HepG2 (cell line): Measurements from ENCODE around the gene TELO2. TPM values are rescaled to one million over a fixed set of nuclear protein-coding genes. Genes with fewer than 3 reads are reported as not detected.

ENCODE experiments used
- ATAC-seq: fragments of 200-7000 bp; cut with Tn5 transposase; 3 replicates; pipeline ENCODE4 v1.9.1; 2020; ENCODE audit warnings: mild to moderate bottlenecking, moderate library complexity
- BruUV-seq: library from RNA; stranded (reverse); fragments of 400-500 nt; replicated peaks from 2 replicates; lab custom pipeline; 2021; lab: Mats Ljungman, UMichigan
- CTCF ChIA-PET: fragments of 300-600 bp; formaldehyde crosslinking; extraction: SDS; loops from one replicate; lab custom pipeline; 2021; ENCODE audit warnings: low total read pairs, inconsistent platforms, low intra/inter-chr PET ratio; lab: Yijun Ruan, JAX
- POLR2A ChIA-PET: fragments of 350-600 bp; sonication (Branson Sonifier 250); formaldehyde crosslinking; loops from one replicate; lab custom pipeline; 2020; ENCODE audit warnings: antibody characterized with exemption, inconsistent platforms; lab: Yijun Ruan, JAX
- DNase-seq: peaks from one replicate; pipeline ENCODE4 v3.0.0-alpha.2; 2015; ENCODE audit warnings: low spot score
- FAIRE-seq: peaks from 3 replicates; lab custom pipeline; 2011; peaks lifted over from hg19 to GRCh38; lab: Jason Lieb, UNC
- H2AFZ ChIP-seq: one replicate; pipeline ENCODE4 v1.6.1; 2011; ENCODE audit warnings: low read length, inconsistent platforms
- H3K27ac ChIP-seq: fragments of 300-600 bp; 3 replicates; pipeline ENCODE4 v1.8.0; 2011; ENCODE audit warnings: mixed run types, mild to moderate bottlenecking, mixed read lengths, low read length, inconsistent platforms; ENCODE audit not compliant: insufficient read depth; ENCODE audit errors: extremely low read length
- H3K27me3 ChIP-seq, 2 experiments: fragments of 200-600 bp in 1 of 2; 2 replicates in 1 of 2; 3 replicates in 1 of 2; pipeline versions ENCODE4 v1.6.0 to v1.8.0; 2011; ENCODE audit warnings: low read length in 2 of 2, mild to moderate bottlenecking in 2 of 2, moderate library complexity in 2 of 2, inconsistent platforms in 1 of 2; ENCODE audit not compliant: insufficient read depth in 2 of 2, control insufficient read depth in 1 of 2
- H3K36me3 ChIP-seq, 2 experiments: fragments of 200-600 bp in 1 of 2; replicated peaks in 1 of 2; 2 replicates in 1 of 2; 3 replicates in 1 of 2; pipeline versions ENCODE4 v1.5.1 to v1.8.0; 2011; ENCODE audit warnings: low read length in 2 of 2, inconsistent platforms in 1 of 2; ENCODE audit not compliant: insufficient read depth in 2 of 2, control insufficient read depth in 1 of 2
- H3K4me1 ChIP-seq: 2 replicates; pipeline ENCODE4 v1.5.1; 2012; ENCODE audit warnings: low read length, inconsistent platforms; ENCODE audit not compliant: insufficient read depth
- H3K4me2 ChIP-seq: 2 replicates; pipeline ENCODE4 v1.6.0; 2011; ENCODE audit warnings: low read depth, low read length, inconsistent platforms
- H3K4me3 ChIP-seq, 3 experiments: fragments of 200-600 bp in 1 of 3; sonication (generic), shearing (Covaris generic) in 1 of 3; replicated peaks in 1 of 3; 2 replicates each; pipeline ENCODE4 v1.5.1; 2011 to 2016; ENCODE audit warnings: low read length in 3 of 3, inconsistent platforms in 2 of 3, low read depth in 2 of 3, mild to moderate bottlenecking in 2 of 3, control low read depth in 1 of 3, mixed read lengths in 1 of 3; ENCODE audit not compliant: insufficient read depth in 1 of 3
- H3K79me2 ChIP-seq: one replicate; pipeline ENCODE4 v1.6.1; 2011; ENCODE audit warnings: low read length, inconsistent platforms; ENCODE audit not compliant: insufficient read depth
- H3K9ac ChIP-seq: 2 replicates; pipeline ENCODE4 v1.6.0; 2011; ENCODE audit warnings: mild to moderate bottlenecking, low read depth, low read length, inconsistent platforms; ENCODE audit not compliant: insufficient read depth
- H3K9me3 ChIP-seq: 2 replicates; pipeline ENCODE4 v1.5.1; 2012; ENCODE audit warnings: mild to moderate bottlenecking, low read length
- H4K20me1 ChIP-seq: 2 replicates; pipeline ENCODE4 v1.6.0; 2011; ENCODE audit warnings: inconsistent platforms, mild to moderate bottlenecking, low read length, moderate library complexity; ENCODE audit not compliant: insufficient read depth
- FOXP1 ChIP-seq, 2 experiments: fragments of 450-650 bp in 1 of 2; IDR thresholded peaks; 2 replicates each; pipeline ENCODE4 v1.6.1; 2017 to 2018; ENCODE audit warnings: antibody characterized with exemption in 1 of 2
- RBFOX2 ChIP-seq: fragments of 200-400 bp; formaldehyde crosslinking; IDR thresholded peaks from 2 replicates; pipeline ENCODE4 v1.6.1; 2017; ENCODE audit warnings: low read depth, mild to moderate bottlenecking, low read length
- U2AF2 ChIP-seq: fragments of 200-400 bp; formaldehyde crosslinking; IDR thresholded peaks from 2 replicates; pipeline ENCODE4 v1.6.1; 2017; ENCODE audit warnings: low read depth, mild to moderate bottlenecking, low read length
- WGBS: methylation state at CpG from one replicate; pipeline ENCODE4 v1.1.6; 2017; ENCODE audit warnings: low lambda C conversion rate; 5-methylcytosine and 5-hydroxymethylcytosine counted together
- in situ Hi-C: cut with HindIII; loops from 2 replicates; pipeline ENCODE4 v1.10.0; 2017; ENCODE audit warnings: low pct_unique_long_range_greater_than_20kb; ENCODE audit not compliant: extremely low pct_ligation_motif_present
- intact Hi-C: fragments of 100-400 bp; cut with micrococcal nuclease; formaldehyde crosslinking; loops from one replicate; pipeline ENCODE4 v1.10.0; 2022; ENCODE audit not compliant: unreplicated experiment
- polyA plus RNA-seq, 8 experiments: library from polyadenylated mRNA; depleted of rRNA in 3 of 8; stranded (reverse) in 7 of 8; unstranded in 1 of 8; fragments of >200 nt; fragmentation: Illumina TruSeq in 4 of 8; extraction: Trizol in 4 of 8; gene quantifications; 2 replicates each; pipeline versions ENCODE4 v1.2.1 to v1.2.3, GENCODE V29; 2011 to 2016; ENCODE audit warnings: low read depth in 4 of 8, missing spikeins in 1 of 8, mixed read lengths in 1 of 8; ENCODE audit not compliant: insufficient read depth in 1 of 8
- total RNA-seq, 5 experiments: library from RNA; depleted of rRNA; stranded (reverse); fragments of >200 nt; fragmentation: Illumina TruSeq; extraction: Trizol; gene quantifications; 2 replicates each; pipeline ENCODE4 v1.2.3, GENCODE V29; 2016; ENCODE audit warnings: low read depth in 1 of 5
- TF ChIP-seq, protein P1 (sequence below): sonication (generic); formaldehyde crosslinking; IDR thresholded peaks from 2 replicates; pipeline ENCODE4 v1.4.0; 2020; ENCODE audit warnings: mild to moderate bottlenecking, missing genetic modification reagents

TELO2 gene
- total and polyA plus RNA-seq, 2 of the 13 experiments (the other 11 are each of a cell fraction or from before 2014, with no cell fraction given) = 10.1 to 17.9 TPM

DNA sequence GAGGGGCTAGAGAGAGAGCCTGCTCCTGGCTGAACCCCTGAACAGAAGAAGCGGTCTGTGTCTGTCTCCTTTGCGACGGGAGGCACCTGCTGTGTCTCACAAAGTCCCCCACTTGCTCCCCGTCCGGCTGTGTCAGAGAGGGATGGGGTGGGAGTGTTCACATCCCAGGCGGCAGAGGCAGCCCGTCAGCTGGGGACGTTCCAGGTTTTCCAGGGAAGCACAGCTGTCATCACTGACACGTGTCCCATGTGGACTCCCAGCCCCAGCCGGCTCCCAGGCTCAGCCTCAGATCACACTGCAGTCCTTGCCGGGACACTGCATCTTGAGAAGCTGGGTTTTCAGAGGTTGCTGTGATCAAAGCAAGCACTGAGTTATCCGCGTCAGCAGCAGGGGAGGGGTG, 1.6 kb downstream of the TELO2 start (continued):
- TF ChIP-seq, protein P1, sequence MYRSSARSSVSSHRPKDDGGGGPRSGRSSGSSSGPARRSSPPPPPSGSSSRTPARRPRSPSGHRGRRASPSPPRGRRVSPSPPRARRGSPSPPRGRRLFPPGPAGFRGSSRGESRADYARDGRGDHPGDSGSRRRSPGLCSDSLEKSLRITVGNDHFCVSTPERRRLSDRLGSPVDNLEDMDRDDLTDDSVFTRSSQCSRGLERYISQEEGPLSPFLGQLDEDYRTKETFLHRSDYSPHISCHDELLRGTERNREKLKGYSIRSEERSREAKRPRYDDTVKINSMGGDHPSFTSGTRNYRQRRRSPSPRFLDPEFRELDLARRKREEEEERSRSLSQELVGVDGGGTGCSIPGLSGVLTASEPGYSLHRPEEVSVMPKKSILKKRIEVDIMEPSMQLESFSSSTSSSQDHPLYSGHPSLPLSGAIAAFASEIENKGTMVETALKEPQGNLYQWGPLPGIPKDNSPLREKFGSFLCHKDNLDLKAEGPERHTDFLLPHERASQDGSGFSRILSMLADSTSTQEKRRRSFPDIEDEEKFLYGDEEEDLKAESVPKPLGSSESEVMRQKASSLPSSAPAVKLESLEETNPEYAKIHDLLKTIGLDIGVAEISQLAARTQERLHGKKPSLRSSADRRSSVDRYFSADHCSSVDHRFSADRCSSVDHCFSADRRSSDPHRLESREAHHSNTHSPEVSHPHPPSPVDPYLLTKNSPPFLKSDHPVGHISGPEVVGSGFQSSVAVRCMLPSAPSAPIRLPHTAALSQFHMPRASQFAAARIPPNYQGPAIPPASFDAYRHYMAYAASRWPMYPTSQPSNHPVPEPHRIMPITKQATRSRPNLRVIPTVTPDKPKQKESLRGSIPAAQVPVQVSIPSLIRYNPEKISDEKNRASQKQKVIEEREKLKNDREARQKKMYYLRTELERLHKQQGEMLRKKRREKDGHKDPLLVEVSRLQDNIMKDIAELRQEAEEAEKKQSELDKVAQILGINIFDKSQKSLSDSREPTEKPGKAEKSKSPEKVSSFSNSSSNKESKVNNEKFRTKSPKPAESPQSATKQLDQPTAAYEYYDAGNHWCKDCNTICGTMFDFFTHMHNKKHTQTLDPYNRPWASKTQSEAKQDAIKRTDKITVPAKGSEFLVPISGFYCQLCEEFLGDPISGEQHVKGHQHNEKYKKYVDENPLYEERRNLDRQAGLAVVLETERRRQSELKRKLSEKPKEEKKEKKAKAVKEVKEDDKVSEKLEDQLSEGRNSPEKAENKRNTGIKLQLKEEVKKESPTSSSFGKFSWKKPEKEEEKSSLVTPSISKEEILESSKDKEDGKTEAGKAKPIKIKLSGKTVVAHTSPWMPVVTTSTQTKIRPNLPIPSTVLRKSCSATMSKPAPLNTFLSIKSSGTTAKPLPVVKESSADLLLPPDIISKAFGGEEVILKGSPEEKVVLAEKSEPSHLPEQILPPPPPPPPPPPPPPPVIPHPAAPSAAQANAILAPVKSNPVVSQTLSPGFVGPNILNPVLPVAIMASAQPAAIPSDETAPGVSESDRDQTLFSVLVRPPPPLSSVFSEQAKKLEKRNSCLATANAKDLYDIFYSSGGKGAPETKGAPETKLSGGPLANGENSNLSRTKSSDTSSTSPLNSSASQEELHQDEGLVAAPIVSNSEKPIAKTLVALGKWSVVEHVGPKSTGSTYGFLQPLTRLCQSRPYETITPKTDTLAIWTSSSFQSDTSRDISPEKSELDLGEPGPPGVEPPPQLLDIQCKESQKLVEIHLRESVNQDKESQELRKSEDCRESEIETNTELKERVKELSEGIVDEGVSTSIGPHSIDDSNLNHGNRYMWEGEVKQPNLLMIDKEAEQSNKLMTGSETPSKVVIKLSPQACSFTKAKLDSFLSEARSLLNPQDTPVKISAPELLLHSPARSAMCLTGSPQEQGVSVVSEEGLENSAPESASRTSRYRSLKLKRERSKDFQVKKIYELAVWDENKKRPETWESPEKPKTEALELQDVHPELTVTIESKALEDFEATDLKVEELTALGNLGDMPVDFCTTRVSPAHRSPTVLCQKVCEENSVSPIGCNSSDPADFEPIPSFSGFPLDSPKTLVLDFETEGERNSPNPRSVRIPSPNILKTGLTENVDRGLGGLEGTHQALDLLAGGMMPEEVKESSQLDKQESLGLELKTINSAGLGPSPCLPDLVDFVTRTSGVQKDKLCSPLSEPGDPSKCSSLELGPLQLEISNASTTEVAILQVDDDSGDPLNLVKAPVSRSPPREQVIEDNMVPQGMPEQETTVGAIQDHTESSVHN (CRISPR knock-in tag) = no peak
- TF ChIP-seq U2AF2 = no peak

DNA sequence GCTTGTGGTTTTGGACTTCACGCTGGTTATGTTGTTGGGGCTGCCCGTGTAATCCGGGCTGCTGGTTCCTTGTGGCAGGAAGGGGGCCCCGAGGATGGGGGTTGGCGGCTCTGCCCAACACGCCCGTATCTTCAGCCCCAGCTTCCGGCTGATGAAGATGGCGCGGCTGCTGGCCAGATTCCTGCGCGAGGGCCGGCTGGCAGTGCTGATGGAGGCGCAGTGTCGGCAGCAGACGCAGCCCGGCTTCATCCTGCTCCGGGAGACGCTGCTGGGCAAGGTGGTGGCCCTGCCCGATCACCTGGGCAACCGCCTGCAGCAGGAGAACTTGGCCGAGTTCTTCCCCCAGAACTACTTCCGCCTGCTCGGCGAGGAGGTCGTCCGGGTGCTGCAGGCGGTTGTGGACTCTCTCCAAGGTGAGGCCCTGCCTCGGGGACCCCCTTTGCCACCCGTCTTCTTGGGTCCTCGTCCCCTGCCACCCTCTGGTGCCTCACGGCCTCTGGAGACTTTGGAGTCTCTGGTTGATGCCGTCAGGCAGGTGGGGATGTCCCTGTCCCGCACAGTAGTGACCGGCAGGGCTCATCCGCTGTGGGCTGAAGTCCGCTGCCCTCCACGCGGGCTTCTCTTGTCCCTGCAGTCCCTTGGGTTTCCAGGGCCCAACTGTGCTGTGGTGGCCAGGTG, 2.2 kb downstream of the TELO2 start:
- CTCF ChIA-PET = no interaction called here
- no peak overlapping the region for H3K4me3 ChIP-seq
- no peak for FAIRE-seq

More for the DNA sequence above, 2.2 kb downstream of the TELO2 start:
- no TSS peak for BruUV-seq
- no peak overlapping the region for H3K4me2 ChIP-seq
- intact Hi-C loops (no loop called here), in situ Hi-C loops (no loop called here)
- DNase-seq (no peak), ATAC-seq (no peak)
- H2AFZ ChIP-seq = no peak overlapping the region
- TF ChIP-seq RBFOX2 (0 out of 2 replicates have a peak, but pooled peaks have one; percentile 31), FOXP1 (IDR thresholded peaks at IDR 0.05) (no peak), FOXP1 (CRISPR knock-in tag; IDR thresholded peaks at IDR 0.05) (no peak)
- POLR2A ChIA-PET = no interaction called here
- H3K36me3 ChIP-seq = peaks cover 2 to 20% of the 10 kb centered on the region in 2 experiments; a peak in 2 of 5 replicates
- peaks cover 30% of the 10 kb centered on the region for H3K4me1 ChIP-seq
- H3K9ac ChIP-seq = no peak overlapping the region
- H3K27ac ChIP-seq = no peak overlapping the region
- H3K9me3 ChIP-seq = no peaks in the 10 kb centered on the region
- peaks cover 3% of the 10 kb centered on the region for H3K79me2 ChIP-seq
- H3K27me3 ChIP-seq = peaks cover 1 to 2% of the 10 kb centered on the region in 2 experiments; a peak in 2 of 5 replicates
- H4K20me1 ChIP-seq = no peaks in the 10 kb centered on the region
- 94% methylated on average over 10 of the region's 39 CpGs for WGBS
